ENCODE results near the gene DCLK2. TPM values are rescaled to one million over a fixed set of nuclear protein-coding genes. Genes with fewer than 3 reads are reported as not detected.
A peak's percentile ranks its signal among the peaks of the same experiment; 100 is the strongest.

Gene DCLK2
- total and polyA plus RNA-seq, 2 of the 4 experiments (the other 2 are of a cell fraction): 11.3 to 15.5 TPM

DNA sequence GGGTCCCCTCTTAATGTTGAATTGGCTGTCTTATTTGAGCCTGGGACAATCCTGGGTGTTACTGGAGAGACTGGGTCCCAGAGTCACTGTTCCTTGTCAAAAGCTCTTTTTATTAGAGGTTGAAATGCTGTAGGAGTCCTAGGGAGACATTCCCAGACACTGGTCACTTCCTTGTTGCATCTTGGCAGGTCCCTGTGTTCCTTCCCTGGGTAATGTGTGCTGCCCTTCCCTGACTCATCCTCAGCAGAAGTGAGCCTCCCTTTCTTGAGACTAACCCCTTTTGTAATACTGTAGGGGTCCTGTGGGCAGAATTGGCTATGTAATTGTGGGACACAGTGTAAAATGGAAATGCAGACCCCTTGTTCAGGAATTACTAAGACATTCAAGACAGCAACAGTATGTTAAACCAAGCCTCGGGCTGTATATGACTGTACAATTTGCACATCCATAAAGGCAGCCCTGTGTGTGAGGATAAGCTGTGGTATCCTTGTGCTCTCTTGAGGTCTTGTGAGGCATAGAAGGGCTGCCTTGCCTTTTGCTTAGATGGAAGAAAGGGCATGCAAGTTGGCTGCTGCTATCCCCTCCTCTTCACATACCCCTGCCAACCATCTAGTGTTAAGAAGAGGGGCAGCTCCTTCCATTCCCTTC lies 53.5 kb downstream of the DCLK2 start:
- H3K36me3 ChIP-seq (ENCODE audit: control insufficient read depth, insufficient read depth, low read length): no peaks in the 10 kb centered on the region
- no peak overlapping the region for H2AFZ ChIP-seq (replicated peaks; ENCODE audit: low read length, poor library complexity)
- in situ Hi-C loops (cut with MboI; ENCODE audit: low sequenced_read_pairs) (no loop called here), dilution Hi-C loops (cut with HindIII; ENCODE audit: low sequenced_read_pairs, unreplicated experiment) (no loop called here), intact Hi-C loops (cut with micrococcal nuclease) (no loop called here)
- no peak overlapping the region for H2BK5ac ChIP-seq (ENCODE audit: low read depth, low read length, poor library complexity, severe bottlenecking)
- peak overlapping the region; percentile 12; the same call in 1 of the 3 replicates for H2BK15ac ChIP-seq (ENCODE audit: low read depth, low read length)
- TF ChIP-seq CEBPB (IDR thresholded peaks at IDR 0.05; ENCODE audit: low read depth, low read length) (no peak), MXI1 (IDR thresholded peaks at IDR 0.05; ENCODE audit: borderline replicate concordance, low read depth, low read length) (no peak), POLR2A (IDR thresholded peaks at IDR 0.05; ENCODE audit: low read depth, low read length) (no peak), SMC3 (IDR thresholded peaks at IDR 0.05; ENCODE audit: low read depth, low read length) (no peak), USF2 (IDR thresholded peaks at IDR 0.05; ENCODE audit: low read depth, low read length) (no peak), RFX5 (IDR thresholded peaks at IDR 0.05; ENCODE audit: low read depth, low read length) (no peak)
- H4K91ac ChIP-seq (ENCODE audit: insufficient read depth, low read depth, low read length): no peak overlapping the region; the same call in 1 of the 2 replicates
- WGBS, 2 experiments (ENCODE audit: extremely low coverage in 2 of 2, insufficient read length in 1 of 2): no CpG with 5 or more reads among the region's 1 CpG
- H3K4me2 ChIP-seq (ENCODE audit: low read depth, low read length): no peak overlapping the region
- peak overlapping the region; percentile 63 for H2BK120ac ChIP-seq (ENCODE audit: low read depth, low read length)
- peaks cover 31 to 53% of the 10 kb centered on the region in 2 experiments for H3K79me1 ChIP-seq (ENCODE audit: low read depth in 1 of 2, low read length in 2 of 2)
- H4K8ac ChIP-seq (ENCODE audit: low read depth in 2 of 2, low read length in 2 of 2): peak overlapping the region in 1 of 2 experiments; percentile 22; a peak in 3 of 4 replicates
- peak overlapping the region; percentile 17; the same call in 1 of the 2 replicates for H3K23ac ChIP-seq (ENCODE audit: low read depth, low read length)
- H3K9ac ChIP-seq (ENCODE audit: low read depth, low read length): no peak overlapping the region
- peaks cover 9% of the 10 kb centered on the region; the same call in 1 of the 2 replicates for H3K9me1 ChIP-seq (ENCODE audit: insufficient read depth, low read length)
- H3K27ac ChIP-seq (ENCODE audit: insufficient read depth, low read length): no peak overlapping the region
- H2BK20ac ChIP-seq (ENCODE audit: low read depth, low read length): peak overlapping the region; percentile 43; the same call in 1 of the 2 replicates
- peak overlapping the region; percentile 61; the same call in 1 of the 2 replicates for H3K14ac ChIP-seq (replicated peaks; ENCODE audit: low read depth, low read length)
- no peak for ATAC-seq (ENCODE audit: low read depth)
- ChIA-PET POLR2A (ENCODE audit: unreplicated experiment) (no interaction called here), CTCF (interaction anchor here (1.6 kb wide), 1 partner anchor 111 kb away, joined by 4 read pairs; no protein-coding TSS in a partner anchor)
- peak overlapping the region; percentile 3; the same call in 1 of the 2 replicates for H4K5ac ChIP-seq (ENCODE audit: low read depth, low read length)
- no peaks in the 10 kb centered on the region for H3K27me3 ChIP-seq (ENCODE audit: control insufficient read depth, insufficient read depth, low read length)
- H3K18ac ChIP-seq (ENCODE audit: low read depth, low read length): peak overlapping the region; percentile 57; the same call in 1 of the 2 replicates
- peak overlapping the region; percentile 79 for H2AK5ac ChIP-seq (ENCODE audit: low read depth, low read length)
- H2AK9ac ChIP-seq (replicated peaks; ENCODE audit: low read depth, low read length, poor library complexity): no peak overlapping the region
- no peaks in the 10 kb centered on the region for H3K9me3 ChIP-seq (ENCODE audit: control insufficient read depth, insufficient read depth, low read length)
- no peak overlapping the region for H3K4me3 ChIP-seq (ENCODE audit: insufficient read depth, low read depth, low read length)
- H4K20me1 ChIP-seq (ENCODE audit: insufficient read depth, low read length): no peaks in the 10 kb centered on the region
- H3K4me1 ChIP-seq (ENCODE audit: control insufficient read depth, insufficient read depth, low read length): peaks cover 15% of the 10 kb centered on the region
- no TSS peak for BruUV-seq (replicated peaks)
- H3K56ac ChIP-seq (ENCODE audit: extremely low read depth, insufficient read depth, low read length): no peak overlapping the region
- peak overlapping the region; percentile 52 for H3K4ac ChIP-seq (ENCODE audit: low read depth, low read length)
- peak; percentile 28 for DNase-seq

All from IMR-90 (cell line).